ENCODE measurements around the gene GLB1L3.
A peak's percentile ranks its signal among the peaks of the same experiment; 100 is the strongest.

The GLB1L3 gene

DNA sequence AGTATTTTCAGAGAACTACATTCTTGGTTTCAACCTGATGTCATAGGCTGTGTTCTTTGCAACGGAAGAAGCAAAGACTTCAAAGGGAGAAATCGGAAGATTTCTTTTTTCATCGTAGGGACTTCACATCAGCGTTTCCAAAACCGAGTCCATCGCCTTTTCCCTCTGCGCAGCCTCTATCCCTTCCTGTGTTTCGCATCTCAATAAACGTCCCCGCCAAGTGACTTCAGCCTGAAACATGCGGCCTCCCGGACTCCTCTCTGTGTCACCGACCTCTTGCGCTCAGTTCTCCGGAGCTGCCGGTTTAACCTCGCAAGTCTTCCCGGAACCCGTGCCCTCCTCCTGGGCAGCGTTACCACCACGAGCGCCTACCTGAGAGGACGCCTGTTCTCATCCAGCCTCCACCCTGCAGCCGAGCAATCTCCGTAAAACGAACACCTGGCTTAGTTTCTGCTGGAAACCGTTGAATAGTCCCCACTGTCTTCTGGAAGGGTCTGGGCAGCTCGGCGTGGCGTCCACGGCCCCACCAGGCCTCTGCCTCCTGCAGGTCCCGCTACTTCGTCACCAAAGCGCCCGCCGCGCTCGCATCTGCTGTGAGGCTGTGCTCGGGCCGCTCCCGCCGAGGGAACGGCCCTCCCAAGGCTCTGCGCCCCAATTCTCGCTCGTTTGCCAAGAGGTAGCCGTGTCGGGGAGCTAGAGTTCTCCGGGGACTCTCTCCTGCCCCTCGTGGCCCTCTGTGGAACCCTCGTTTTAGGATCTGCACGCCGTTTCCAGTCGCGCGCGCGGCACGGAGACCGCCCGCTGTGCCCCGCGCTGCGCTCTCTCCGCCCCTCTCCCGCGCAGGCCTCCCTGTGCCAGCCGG lies at the start of gene GLB1L3:
GLB1L3 (plus strand) TSS at position 846 of the 862 bp plus-strand sequence. CDS start 362 bp downstream, outside the sequence.
- peak; percentile 73 for DNase-seq (ENCODE audit: low spot score)

- no peak for DNase-seq (ENCODE audit: low spot score)
Measured at GRCh38 chr11:134226806-134227325, 49.3 kb upstream of the GLB1L3 start.

DNA sequence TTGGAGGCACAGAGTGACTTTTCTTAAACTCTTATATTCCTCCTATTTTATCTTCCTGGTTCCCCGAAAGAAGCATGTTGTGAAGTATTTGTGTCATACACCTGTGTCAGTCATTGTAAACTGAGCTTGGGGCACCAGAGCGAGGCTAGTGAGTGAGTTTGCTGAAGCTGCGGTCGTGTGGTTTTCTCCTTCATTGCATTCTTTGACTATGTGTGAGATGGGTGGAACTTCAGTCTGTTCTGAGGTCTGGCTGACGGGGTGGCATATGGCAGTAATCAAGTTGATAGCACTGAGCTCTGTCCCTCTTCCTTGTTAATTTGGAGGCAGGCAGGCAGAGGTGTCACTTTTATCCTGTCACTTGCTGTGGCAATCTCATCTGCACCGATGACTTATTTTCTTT lies 47.6 kb upstream of the GLB1L3 start:
- no peak for DNase-seq (ENCODE audit: low spot score)

GRCh38 chr11:134229126-134229790 lies 46.9 kb upstream of the GLB1L3 start:
- no peak for DNase-seq (ENCODE audit: low spot score)

GRCh38 chr11:134230339-134230738 lies 45.8 kb upstream of the GLB1L3 start:
- no peak for DNase-seq (ENCODE audit: low spot score)

GRCh38 chr11:134231958-134232659 lies 44.1 kb upstream of the GLB1L3 start:
- no peak for DNase-seq (ENCODE audit: low spot score)

GRCh38 chr11:134233729-134234179 lies 42.4 kb upstream of the GLB1L3 start:
- DNase-seq (ENCODE audit: low spot score), result no peak

DNA sequence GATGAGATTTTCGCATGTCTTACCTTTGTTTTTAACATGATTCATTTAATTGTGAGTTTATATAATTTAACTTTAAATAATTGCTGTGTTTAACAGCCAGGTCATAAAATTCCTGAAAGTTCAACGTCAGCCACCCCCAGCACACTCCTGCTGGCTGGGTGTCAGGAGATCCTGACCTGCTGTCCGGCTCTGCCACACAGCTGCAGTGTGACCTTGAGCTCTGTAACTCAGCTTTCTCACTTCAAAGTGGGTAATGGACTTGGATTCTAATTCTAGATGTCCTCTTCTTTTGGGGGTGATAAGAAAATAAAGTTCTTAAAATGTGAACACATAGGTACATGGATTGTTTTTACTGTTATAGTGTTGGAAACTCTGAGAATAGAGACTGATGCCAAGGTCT lies 40.8 kb upstream of the GLB1L3 start:
- DNase-seq (ENCODE audit: low spot score), result no peak

DNA sequence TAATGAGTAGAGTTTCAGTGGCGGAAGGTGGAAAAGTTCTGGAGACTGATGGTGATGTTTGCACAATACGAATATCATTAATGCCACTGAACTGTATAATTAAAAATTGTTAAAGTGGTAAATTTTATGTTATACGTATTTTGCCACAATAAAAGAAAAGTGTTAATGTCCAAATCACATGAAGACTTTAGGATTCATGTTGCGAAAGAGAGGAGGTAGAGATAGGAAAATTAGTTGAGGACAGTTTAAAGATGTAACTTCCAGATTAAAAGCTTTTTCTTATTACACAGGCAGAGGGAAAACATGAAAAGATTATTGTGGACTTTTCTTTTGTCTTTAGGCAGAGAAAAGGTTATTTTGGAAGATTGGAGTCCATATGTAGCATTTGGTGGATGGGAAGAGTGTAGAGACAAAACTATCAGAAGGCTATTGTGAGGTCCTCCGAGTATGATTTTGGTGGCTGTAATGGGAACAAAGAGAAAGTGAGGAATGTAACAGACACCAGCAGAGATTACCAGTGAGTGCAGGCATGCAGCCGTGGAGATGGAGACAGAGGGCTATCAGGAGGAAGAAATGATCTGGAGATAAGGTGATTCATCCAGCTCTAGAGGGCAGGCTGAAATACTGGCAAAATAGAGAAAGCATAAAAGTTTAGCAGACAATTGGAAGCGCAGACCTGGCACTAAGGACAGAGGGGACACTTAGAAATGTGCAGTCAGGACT lies 39.2 kb upstream of the GLB1L3 start:
- DNase-seq (ENCODE audit: low spot score), result no peak

DNA sequence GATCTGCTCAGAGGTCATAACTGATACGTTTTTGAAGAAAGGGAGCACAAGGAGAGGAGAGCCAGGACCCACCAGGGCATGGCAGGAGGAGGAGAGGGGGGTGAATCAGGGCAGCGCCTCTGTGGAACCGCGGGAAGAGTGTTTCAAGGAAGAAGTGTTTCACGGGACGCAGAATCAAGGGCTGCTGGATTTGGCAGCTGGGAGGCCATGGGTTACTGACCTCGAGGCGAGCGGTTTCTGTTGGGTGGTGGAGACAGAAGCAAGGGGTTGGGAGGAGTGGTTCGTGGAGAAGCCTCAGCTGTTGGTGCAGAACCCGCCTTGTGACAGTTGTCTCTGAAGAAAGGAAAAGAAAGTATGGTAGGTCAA lies 38.6 kb upstream of the GLB1L3 start:
- no peak for DNase-seq (ENCODE audit: low spot score)

- no peak for DNase-seq (ENCODE audit: low spot score)
Measured at GRCh38 chr11:134238956-134239355, 37.2 kb upstream of the GLB1L3 start.

- DNase-seq (ENCODE audit: low spot score), result no peak
Measured at GRCh38 chr11:134240592-134240991, 35.6 kb upstream of the GLB1L3 start.

GRCh38 chr11:134242376-134242775 lies 33.8 kb upstream of the GLB1L3 start:
- DNase-seq (ENCODE audit: low spot score), result no peak

GRCh38 chr11:134243913-134244312 lies 32.3 kb upstream of the GLB1L3 start:
- no peak for DNase-seq (ENCODE audit: low spot score)

DNA sequence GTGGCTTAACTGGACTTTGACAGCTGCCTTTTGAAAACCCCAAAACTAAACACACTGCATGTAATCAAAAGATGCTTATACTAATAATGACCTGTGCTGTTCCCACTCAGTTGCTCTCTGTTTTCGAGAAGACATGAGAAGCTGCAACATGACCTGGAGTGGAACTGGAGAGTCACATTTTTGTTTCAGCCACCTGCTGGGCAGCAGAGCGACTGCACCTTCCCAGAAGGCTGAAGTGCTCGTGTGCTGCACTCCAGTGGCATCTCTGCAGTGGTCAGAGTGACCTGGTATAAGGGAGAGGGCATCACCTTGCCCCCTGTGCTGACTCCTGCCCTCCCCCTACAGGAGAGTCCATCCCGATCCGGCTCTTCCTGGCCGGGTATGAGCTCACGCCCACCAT lies 31.6 kb upstream of the GLB1L3 start:
- DNase-seq (ENCODE audit: low spot score), result no peak

DNA sequence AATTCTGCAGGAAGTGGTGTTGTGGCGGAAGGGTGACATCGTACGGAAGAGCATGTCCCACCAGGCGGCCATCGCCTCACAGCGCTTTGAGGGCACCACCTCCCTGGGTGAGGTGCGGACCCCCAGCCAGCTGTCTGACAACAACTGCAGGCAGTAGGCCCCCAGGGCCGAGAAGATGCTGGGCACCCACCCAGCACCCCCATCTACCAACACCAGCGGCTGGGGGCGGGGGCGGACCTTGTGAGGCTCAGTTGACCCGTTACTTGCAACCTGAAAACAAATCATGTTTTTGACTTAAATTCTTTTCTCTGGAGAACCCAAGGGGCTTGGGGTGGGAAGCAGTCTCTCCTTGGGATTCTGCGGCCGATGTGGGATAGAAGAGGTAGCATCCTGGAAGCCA lies 30.7 kb upstream of the GLB1L3 start:
- no peak for DNase-seq (ENCODE audit: low spot score)

DNA sequence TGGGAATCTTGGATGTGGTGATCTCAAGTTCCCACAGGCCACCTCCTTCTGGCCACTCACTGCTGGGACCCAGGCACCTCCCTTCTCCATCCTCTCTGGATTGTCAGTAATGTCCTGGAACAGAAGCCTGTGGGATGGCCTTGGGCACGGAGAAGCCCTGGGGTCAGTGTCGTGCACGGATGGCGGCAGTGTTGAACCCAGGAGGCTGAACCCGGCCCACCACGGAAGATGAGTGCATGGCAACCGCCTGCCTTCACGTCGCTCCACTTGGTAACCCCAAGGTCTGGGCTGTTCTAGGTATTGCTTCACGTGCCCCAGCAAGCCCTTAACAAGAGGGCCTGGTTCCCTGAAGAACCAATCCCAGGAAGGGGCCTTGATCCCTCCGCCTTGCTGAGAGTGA lies 30.1 kb upstream of the GLB1L3 start:
- no peak for DNase-seq (ENCODE audit: low spot score)

DNA sequence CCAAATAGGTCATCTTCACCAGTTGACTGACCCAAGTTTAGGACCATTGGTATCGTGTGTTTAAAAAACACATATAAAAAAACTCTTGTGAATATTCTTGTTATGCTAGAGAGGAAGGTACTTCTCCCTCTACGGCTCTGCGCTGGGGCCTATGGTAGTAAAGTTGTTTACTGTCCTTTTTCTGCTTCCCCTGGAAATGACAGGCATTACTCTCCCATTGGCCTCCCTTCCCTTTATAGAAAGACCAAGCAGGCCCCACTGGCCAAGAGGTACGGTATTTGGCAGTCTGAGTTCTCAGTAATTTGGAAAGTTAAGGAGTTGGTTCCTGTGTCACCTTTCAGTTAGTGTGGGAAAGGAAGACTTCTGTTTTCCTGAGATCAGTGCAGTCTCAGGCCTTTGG lies 29.5 kb upstream of the GLB1L3 start:
- no peak for DNase-seq (ENCODE audit: low spot score)

DNA sequence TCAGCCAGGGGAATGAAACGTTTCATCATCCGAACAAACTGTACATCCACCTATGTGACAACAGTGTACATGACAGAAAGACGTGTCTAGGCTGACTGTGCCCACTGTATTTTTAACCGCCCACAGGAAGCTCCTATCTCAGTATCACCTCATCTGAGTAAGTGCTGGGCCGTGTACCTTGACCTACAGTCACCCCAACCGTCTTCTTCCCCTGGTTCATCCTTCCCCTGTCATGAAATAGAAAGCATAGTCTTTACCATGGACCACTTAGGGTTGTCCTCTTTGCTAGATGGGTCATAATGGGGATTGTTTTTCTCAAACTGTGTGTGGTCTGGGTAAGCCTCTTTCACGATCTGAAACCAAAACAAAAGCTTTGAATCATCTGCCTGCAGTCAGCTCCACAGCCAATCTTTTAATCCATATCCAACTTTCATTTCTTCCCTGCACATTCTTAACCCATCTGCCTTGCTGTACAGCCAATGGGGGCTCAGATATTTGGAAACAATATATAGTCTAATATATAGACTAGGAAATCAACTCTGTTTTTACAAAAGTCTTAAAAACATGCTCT lies 27.2 kb upstream of the GLB1L3 start:
- no peak for DNase-seq (ENCODE audit: low spot score)

- DNase-seq (ENCODE audit: low spot score), result no peak
Measured at GRCh38 chr11:134250246-134250645, 25.9 kb upstream of the GLB1L3 start.

DNA sequence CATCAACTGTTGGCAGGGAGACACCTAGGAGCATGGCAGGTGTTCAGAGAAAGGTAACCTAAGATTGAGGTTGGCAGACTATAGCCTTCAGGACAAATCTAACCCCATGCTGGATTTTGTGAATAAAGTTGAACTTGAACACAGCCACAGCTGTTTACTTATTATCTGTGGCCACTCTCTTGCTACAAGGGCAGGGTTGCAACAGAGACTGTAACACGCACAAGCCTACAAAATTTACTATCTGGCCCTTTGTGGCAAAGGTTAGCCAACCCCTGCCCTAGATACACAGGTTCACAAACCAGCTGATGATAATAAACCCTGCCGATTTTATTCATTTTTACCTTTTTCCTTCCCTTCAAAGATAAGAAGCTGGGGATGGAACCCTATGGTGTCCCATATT lies 25.5 kb upstream of the GLB1L3 start:
- DNase-seq (ENCODE audit: low spot score), result no peak

Measured in putamen (tissue), 1 donor.